Fibroblast of the conjunctiva (primary cell): ENCODE results near the gene CDKN2AIPNL.
"Not testable (repeated sequence)": the region's sequence is repeated elsewhere in the genome, so short reads cannot be mapped to it uniquely, and the experiment has no call there.

Experiments used
- DNase-seq: peaks from one replicate; pipeline ENCODE4 v3.0.0-alpha.2; 2010; ENCODE audit warnings: low read depth

Gene CDKN2AIPNL

GRCh38 chr5:134437847-134438581 lies 26.3 kb upstream of the CDKN2AIPNL start:
- peak; percentile 82 for DNase-seq

- no peak for DNase-seq
Observed at GRCh38 chr5:134437340-134437846, 25.7 kb upstream of the CDKN2AIPNL start.

- peak; percentile 37 for DNase-seq
Observed at GRCh38 chr5:134436523-134437339, 25.1 kb upstream of the CDKN2AIPNL start.

GRCh38 chr5:134435560-134435959 lies 23.9 kb upstream of the CDKN2AIPNL start:
- DNase-seq = no peak

GRCh38 chr5:134432677-134433359 lies 21.1 kb upstream of the CDKN2AIPNL start:
- DNase-seq = no peak

GRCh38 chr5:134432174-134432573 lies 20.5 kb upstream of the CDKN2AIPNL start:
- DNase-seq = no peak

- DNase-seq = no peak
Observed at GRCh38 chr5:134430001-134430569, 18.4 kb upstream of the CDKN2AIPNL start.

- DNase-seq = no peak
Observed at GRCh38 chr5:134427540-134428041, 15.9 kb upstream of the CDKN2AIPNL start.

- DNase-seq = no peak
Observed at GRCh38 chr5:134426361-134426760, 14.7 kb upstream of the CDKN2AIPNL start.

- no peak for DNase-seq
Observed at GRCh38 chr5:134423376-134423775, 11.7 kb upstream of the CDKN2AIPNL start.

- DNase-seq = no peak
Observed at GRCh38 chr5:134422791-134423365, 11.2 kb upstream of the CDKN2AIPNL start.

- not testable (repeated sequence) for DNase-seq
Observed at GRCh38 chr5:134421038-134421437, 9.4 kb upstream of the CDKN2AIPNL start.

- no peak for DNase-seq
Observed at GRCh38 chr5:134420343-134420742, 8.7 kb upstream of the CDKN2AIPNL start.

- DNase-seq = no peak
Observed at GRCh38 chr5:134418958-134419357, 7.3 kb upstream of the CDKN2AIPNL start.

GRCh38 chr5:134417707-134418106 lies 6.0 kb upstream of the CDKN2AIPNL start:
- DNase-seq = no peak

GRCh38 chr5:134413046-134413445 lies 1.4 kb upstream of the CDKN2AIPNL start:
- no peak for DNase-seq

- no peak for DNase-seq
Observed at GRCh38 chr5:134411228-134411545, 494 bp downstream of the CDKN2AIPNL start.

- DNase-seq = no peak
Observed at GRCh38 chr5:134410822-134411221, 859 bp downstream of the CDKN2AIPNL start.

GRCh38 chr5:134409321-134409720 lies 2.4 kb downstream of the CDKN2AIPNL start:
- DNase-seq = no peak

- DNase-seq = no peak
Observed at GRCh38 chr5:134406390-134406789, 5.3 kb downstream of the CDKN2AIPNL start.

GRCh38 chr5:134403951-134404350 lies 7.7 kb downstream of the CDKN2AIPNL start:
- no peak for DNase-seq
